PC-9 (cell line): ENCODE measurements around the gene TMEM115. TPM values are rescaled to one million over a fixed set of nuclear protein-coding genes. Genes with fewer than 3 reads are reported as not detected.

Experiments used
- BruUV-seq: library from RNA; stranded (reverse); fragments of 400-500 nt; replicated peaks from 2 replicates; lab custom pipeline; 2021; lab: Mats Ljungman, UMichigan
- CTCF ChIA-PET: fragments of 300-600 bp; sonication (Branson Sonifier 250); formaldehyde crosslinking; loops from one replicate; lab custom pipeline; 2022; ENCODE audit warnings: antibody characterized with exemption; lab: Charles Lee
- POLR2A ChIA-PET: fragments of 300-600 bp; sonication (Branson Sonifier 250); formaldehyde crosslinking; loops from one replicate; lab custom pipeline; 2022; ENCODE audit warnings: antibody characterized with exemption; ENCODE audit not compliant: unreplicated experiment; lab: Charles Lee
- DNase-seq, 2 experiments: peaks; one replicate each; pipeline versions ENCODE4 v3.0.0 to v3.0.0-alpha.2; 2015 to 2022; ENCODE audit warnings: mixed read lengths in 1 of 2
- H2AFZ ChIP-seq: fragments of 200-600 bp; sonication (generic); 2 replicates; pipeline ENCODE4 v1.8.1; 2017; ENCODE audit warnings: antibody characterized with exemption
- H3F3A ChIP-seq: fragments of 200-600 bp; sonication (generic); 2 replicates; pipeline ENCODE4 v1.8.1; 2017; ENCODE audit warnings: antibody characterized with exemption, mild to moderate bottlenecking, low read depth; ENCODE audit not compliant: insufficient read depth
- H3K27ac ChIP-seq: fragments of 200-600 bp; sonication (generic); 2 replicates; pipeline ENCODE4 v1.6.1; 2016; ENCODE audit warnings: mixed run types
- H3K27me3 ChIP-seq: fragments of 200-600 bp; sonication (generic); 2 replicates; pipeline ENCODE4 v1.6.1; 2016; ENCODE audit warnings: low read depth, mixed run types; ENCODE audit not compliant: insufficient read depth
- H3K36me3 ChIP-seq: fragments of 200-600 bp; sonication (generic); 2 replicates; pipeline ENCODE4 v1.6.1; 2016; ENCODE audit warnings: low read depth, mixed run types
- H3K4me1 ChIP-seq: fragments of 200-600 bp; sonication (generic); replicated peaks from 2 replicates; pipeline ENCODE4 v1.6.1; 2016; ENCODE audit warnings: mixed run types; ENCODE audit not compliant: insufficient read depth
- H3K4me2 ChIP-seq: fragments of 200-600 bp; sonication (generic); 2 replicates; pipeline ENCODE4 v1.6.1; 2017; ENCODE audit warnings: mixed run types
- H3K4me3 ChIP-seq: fragments of 200-600 bp; sonication (generic); 2 replicates; pipeline ENCODE4 v1.6.1; 2016; ENCODE audit warnings: mixed run types
- H3K79me2 ChIP-seq: fragments of 200-600 bp; sonication (generic); 2 replicates; pipeline ENCODE4 v1.6.1; 2017; ENCODE audit warnings: low read depth, mixed run types
- H3K9me2 ChIP-seq: fragments of 200-600 bp; sonication (generic); 2 replicates; pipeline ENCODE4 v1.8.1; 2017; ENCODE audit warnings: mild to moderate bottlenecking; ENCODE audit not compliant: insufficient read depth
- H3K9me3 ChIP-seq: fragments of 200-600 bp; sonication (generic); 2 replicates; pipeline ENCODE4 v1.8.1; 2016; ENCODE audit warnings: low read depth; ENCODE audit not compliant: insufficient read depth
- H4K20me1 ChIP-seq: fragments of 200-600 bp; sonication (generic); 2 replicates; pipeline ENCODE4 v1.8.1; 2017; ENCODE audit not compliant: insufficient read depth
- EZH2 ChIP-seq: fragments of 200-600 bp; sonication (generic); IDR thresholded peaks from 2 replicates; pipeline ENCODE4 v1.8.0; 2017; ENCODE audit warnings: antibody characterized with exemption, low read depth
- intact Hi-C: fragments of 100-400 bp; cut with micrococcal nuclease; formaldehyde crosslinking; loops from one replicate; pipeline ENCODE4 v1.10.0; 2022; ENCODE audit not compliant: unreplicated experiment
- total RNA-seq: library from RNA; stranded (reverse); gene quantifications from 2 replicates; pipeline ENCODE4 v1.2.3, GENCODE V29; 2021
- TF ChIP-seq, protein P1 (sequence below): fragments of 200-600 bp; sonication (generic); conservative IDR thresholded peaks from 2 replicates; pipeline ENCODE4 v1.6.1; 2017; ENCODE audit warnings: mixed run types, antibody characterized with exemption, mild to moderate bottlenecking, moderate library complexity

Gene TMEM115
- total RNA-seq, 1 experiment from 2014 or later: 35.2 TPM

GRCh38 chr3:50345008-50345407, 14.3 kb downstream of the TMEM115 start:
- Histone ChIP-seq H3K79me2 (0 out of 2 replicates have a peak, but pooled peaks cover 5% of the 10 kb centered on the region), H4K20me1 (no peaks in the 10 kb centered on the region), H3K27ac (no peak overlapping the region), H3K9me3 (no peaks in the 10 kb centered on the region), H3K36me3 (no peaks in the 10 kb centered on the region), H3K9me2 (no peaks in the 10 kb centered on the region), H3K27me3 (no peaks in the 10 kb centered on the region), H3F3A (peaks cover 5% of the 10 kb centered on the region; the same call in 1 of the 2 replicates), H3K4me1 (peaks cover 5% of the 10 kb centered on the region; the same call in 1 of the 2 replicates), H2AFZ (no peak overlapping the region), H3K4me3 (no peak overlapping the region), H3K4me2 (no peak overlapping the region)
- ChIA-PET POLR2A (interaction anchor here (0.6 to 0.7 kb wide), 2 partner anchors 12 to 110 kb away, joined by 5 to 20 read pairs; no protein-coding TSS in a partner anchor), CTCF (interaction anchor here (0.6 kb wide), 1 partner anchor 101 kb away, joined by 4 read pairs; no protein-coding TSS in a partner anchor)
- TF ChIP-seq EZH2: no peak
- TF ChIP-seq, protein P1, sequence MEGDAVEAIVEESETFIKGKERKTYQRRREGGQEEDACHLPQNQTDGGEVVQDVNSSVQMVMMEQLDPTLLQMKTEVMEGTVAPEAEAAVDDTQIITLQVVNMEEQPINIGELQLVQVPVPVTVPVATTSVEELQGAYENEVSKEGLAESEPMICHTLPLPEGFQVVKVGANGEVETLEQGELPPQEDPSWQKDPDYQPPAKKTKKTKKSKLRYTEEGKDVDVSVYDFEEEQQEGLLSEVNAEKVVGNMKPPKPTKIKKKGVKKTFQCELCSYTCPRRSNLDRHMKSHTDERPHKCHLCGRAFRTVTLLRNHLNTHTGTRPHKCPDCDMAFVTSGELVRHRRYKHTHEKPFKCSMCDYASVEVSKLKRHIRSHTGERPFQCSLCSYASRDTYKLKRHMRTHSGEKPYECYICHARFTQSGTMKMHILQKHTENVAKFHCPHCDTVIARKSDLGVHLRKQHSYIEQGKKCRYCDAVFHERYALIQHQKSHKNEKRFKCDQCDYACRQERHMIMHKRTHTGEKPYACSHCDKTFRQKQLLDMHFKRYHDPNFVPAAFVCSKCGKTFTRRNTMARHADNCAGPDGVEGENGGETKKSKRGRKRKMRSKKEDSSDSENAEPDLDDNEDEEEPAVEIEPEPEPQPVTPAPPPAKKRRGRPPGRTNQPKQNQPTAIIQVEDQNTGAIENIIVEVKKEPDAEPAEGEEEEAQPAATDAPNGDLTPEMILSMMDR: no peak
- no TSS peak for BruUV-seq
- intact Hi-C loops: no loop called here
- DNase-seq: no peak

DNA sequence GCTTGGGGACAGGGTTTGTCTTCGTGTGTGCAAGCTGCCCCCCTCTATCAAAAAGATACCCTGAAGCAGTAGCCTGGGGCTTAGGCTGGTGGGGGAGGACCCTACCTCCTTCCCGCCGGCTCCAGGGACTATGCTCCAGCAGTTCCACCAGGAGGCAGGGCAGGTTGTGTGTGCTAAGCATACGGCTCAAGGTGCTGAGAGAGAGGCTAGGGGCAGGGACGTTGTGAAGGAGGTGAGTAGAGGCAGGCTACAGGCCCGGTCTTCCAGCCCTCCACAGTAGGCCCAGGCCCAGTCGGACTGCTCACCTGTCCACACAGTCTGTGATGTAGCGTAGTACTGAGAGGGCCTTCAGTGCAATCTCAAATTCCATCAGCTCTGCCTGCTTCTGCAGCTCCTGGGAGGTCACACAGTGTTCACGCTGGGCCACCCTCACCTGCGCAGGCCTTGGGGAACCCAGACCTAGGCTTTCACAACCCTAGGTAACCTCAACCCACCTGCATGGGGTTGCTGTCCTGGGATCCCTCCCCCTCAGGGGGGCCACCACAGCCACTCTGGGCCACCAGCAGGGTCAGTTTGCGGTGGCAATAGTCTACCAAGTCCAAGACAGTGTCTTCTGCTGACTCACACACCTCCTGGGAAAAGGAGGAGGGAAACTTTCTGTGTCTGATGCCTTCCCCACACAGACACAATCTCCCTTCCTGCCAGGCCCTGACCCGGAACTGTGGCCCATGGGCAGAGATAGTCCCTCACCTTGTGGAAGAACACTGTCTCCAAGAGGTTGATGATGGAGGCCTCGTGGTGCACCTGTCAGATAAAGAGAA, 16.3 kb downstream of the TMEM115 start:
- Histone ChIP-seq H3K36me3 (no peaks in the 10 kb centered on the region), H3K79me2 (no peaks in the 10 kb centered on the region), H3K9me3 (no peaks in the 10 kb centered on the region), H3K9me2 (no peaks in the 10 kb centered on the region), H3K27ac (no peak overlapping the region), H3K4me1 (peaks cover 9% of the 10 kb centered on the region; the same call in 1 of the 2 replicates), H3K4me2 (no peak overlapping the region), H2AFZ (no peak overlapping the region), H4K20me1 (no peaks in the 10 kb centered on the region), H3K27me3 (no peaks in the 10 kb centered on the region), H3F3A (peaks cover 12% of the 10 kb centered on the region; the same call in 1 of the 2 replicates), H3K4me3 (no peak overlapping the region)
- BruUV-seq: no TSS peak
- ChIA-PET POLR2A (no interaction called here), CTCF (no interaction called here)
- DNase-seq: no peak
- no peak for TF ChIP-seq EZH2
- TF ChIP-seq, protein P1: no peak
- intact Hi-C loops: no loop called here

DNA sequence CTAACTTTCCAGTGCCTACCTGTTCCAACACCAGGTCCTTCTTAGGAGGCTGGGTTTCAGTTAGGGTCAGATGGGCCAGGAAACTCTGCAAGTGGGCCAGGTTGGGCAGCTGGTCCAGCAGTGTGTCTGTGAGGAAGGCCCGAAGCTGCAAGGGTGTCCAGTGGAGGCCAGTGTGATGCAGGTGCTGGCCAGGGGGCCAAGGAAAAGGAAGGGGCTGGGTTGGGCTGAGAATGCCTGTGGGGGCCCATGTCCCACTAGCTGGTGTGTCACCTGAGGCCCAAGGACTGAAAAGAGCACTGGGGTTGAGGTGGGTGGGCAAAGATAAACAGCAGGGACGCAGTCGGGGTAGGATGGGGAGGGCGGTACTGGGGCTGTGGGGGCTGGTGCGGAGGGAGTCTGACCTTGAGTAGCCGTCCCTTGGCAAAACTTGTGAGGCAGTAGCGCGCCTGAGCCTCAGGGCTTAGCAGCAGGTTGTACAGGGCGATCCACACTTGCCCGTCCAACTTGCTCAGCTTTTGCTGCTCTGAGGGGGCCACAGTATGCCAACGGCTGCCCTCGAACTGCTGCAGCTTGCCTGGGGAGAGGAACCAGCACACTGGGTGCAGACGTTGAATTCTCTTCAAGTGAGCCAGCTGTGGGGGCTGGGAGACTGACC, 17.2 kb downstream of the TMEM115 start:
- no peak for TF ChIP-seq EZH2
- TF ChIP-seq, protein P1: no peak
- Histone ChIP-seq H3K9me2 (no peaks in the 10 kb centered on the region), H3K27me3 (no peaks in the 10 kb centered on the region), H3K4me1 (peaks cover 9% of the 10 kb centered on the region; the same call in 1 of the 2 replicates), H3K36me3 (no peaks in the 10 kb centered on the region), H3K4me2 (no peak overlapping the region), H3K9me3 (no peaks in the 10 kb centered on the region), H3F3A (peaks cover 11% of the 10 kb centered on the region; the same call in 1 of the 2 replicates), H3K4me3 (no peak overlapping the region), H3K27ac (no peak overlapping the region), H4K20me1 (no peaks in the 10 kb centered on the region), H2AFZ (no peak overlapping the region), H3K79me2 (no peaks in the 10 kb centered on the region; the same call in 1 of the 2 replicates)
- no peak for DNase-seq
- intact Hi-C loops: no loop called here
- CTCF ChIA-PET: no interaction called here
- POLR2A ChIA-PET: no interaction called here
- BruUV-seq: no TSS peak
